Measurements from ENCODE around the gene SLC39A10.

SLC39A10 gene

GRCh38 chr2:195782156-195782555 lies 125.1 kb downstream of the SLC39A10 start:
- no peak for DNase-seq (ENCODE audit: low spot score)
- TF ChIP-seq, protein P1, sequence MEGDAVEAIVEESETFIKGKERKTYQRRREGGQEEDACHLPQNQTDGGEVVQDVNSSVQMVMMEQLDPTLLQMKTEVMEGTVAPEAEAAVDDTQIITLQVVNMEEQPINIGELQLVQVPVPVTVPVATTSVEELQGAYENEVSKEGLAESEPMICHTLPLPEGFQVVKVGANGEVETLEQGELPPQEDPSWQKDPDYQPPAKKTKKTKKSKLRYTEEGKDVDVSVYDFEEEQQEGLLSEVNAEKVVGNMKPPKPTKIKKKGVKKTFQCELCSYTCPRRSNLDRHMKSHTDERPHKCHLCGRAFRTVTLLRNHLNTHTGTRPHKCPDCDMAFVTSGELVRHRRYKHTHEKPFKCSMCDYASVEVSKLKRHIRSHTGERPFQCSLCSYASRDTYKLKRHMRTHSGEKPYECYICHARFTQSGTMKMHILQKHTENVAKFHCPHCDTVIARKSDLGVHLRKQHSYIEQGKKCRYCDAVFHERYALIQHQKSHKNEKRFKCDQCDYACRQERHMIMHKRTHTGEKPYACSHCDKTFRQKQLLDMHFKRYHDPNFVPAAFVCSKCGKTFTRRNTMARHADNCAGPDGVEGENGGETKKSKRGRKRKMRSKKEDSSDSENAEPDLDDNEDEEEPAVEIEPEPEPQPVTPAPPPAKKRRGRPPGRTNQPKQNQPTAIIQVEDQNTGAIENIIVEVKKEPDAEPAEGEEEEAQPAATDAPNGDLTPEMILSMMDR (IDR thresholded peaks at IDR 0.05; ENCODE audit: extremely low read depth, missing control alignments) = no peak

Measured in GM20000 (cell line).